Adrenal gland (tissue), 12 donors: ENCODE data around the gene TNFAIP1. TPM values are rescaled to one million over a fixed set of nuclear protein-coding genes. Genes with fewer than 3 reads are reported as not detected.

ENCODE experiments used
- DNase-seq, 7 donors: peaks; one replicate each; pipeline ENCODE4 v3.0.0-alpha.2; 2019 to 2020
- H3K27ac ChIP-seq, 5 donors: fragments of 200-600 bp; sonication (generic) in 4 of 5; 1 replicate in 3 of 5; 2 replicates in 2 of 5; pipeline versions ENCODE4 v1.5.1 to v1.8.0; 2016 to 2020; ENCODE audit warnings: mild to moderate bottlenecking in 1 of 5
- H3K27me3 ChIP-seq: fragments of 200-600 bp; 2 replicates; pipeline ENCODE4 v1.8.0; 2021
- H3K36me3 ChIP-seq, 2 donors: fragments of 200-600 bp; replicated peaks in 1 of 2; 1 replicate in 1 of 2; 2 replicates in 1 of 2; pipeline versions ENCODE4 v1.5.1 to v1.8.0; 2018 to 2022
- H3K4me1 ChIP-seq, 2 donors: fragments of 200-600 bp; replicated peaks in 1 of 2; 1 replicate in 1 of 2; 2 replicates in 1 of 2; pipeline versions ENCODE4 v1.5.1 to v1.8.0; 2018 to 2021
- H3K4me3 ChIP-seq, 4 donors: fragments of 200-600 bp; sonication (generic) in 3 of 4; one replicate each; pipeline ENCODE4 v1.5.1; 2016 to 2018
- H3K9me3 ChIP-seq, 3 donors: fragments of 200-600 bp; sonication (generic) in 1 of 3; replicated peaks in 1 of 3; 1 replicate in 2 of 3; 2 replicates in 1 of 3; pipeline versions ENCODE4 v1.5.1 to v1.8.0; 2016 to 2021
- CTCF ChIP-seq, 6 experiments: fragments of 450-650 bp in 4 of 6; fragments of 200-600 bp in 2 of 6; sonication (generic) in 1 of 6; IDR thresholded peaks; 1 replicate in 5 of 6; 2 replicates in 1 of 6; pipeline versions ENCODE4 v1.5.1 to v1.8.0; 2016 to 2021; ENCODE audit warnings: antibody characterized with exemption in 6 of 6, mild to moderate bottlenecking in 2 of 6, moderate library complexity in 1 of 6
- POLR2A ChIP-seq, 2 donors: fragments of 450-650 bp; IDR thresholded peaks; one replicate each; pipeline ENCODE4 v1.6.1; 2017; ENCODE audit warnings: antibody characterized with exemption in 2 of 2, mild to moderate bottlenecking in 2 of 2, moderate library complexity in 1 of 2
- WGBS, 4 donors: extraction: QIAGEN DNeasy Blood & Tissue Kit in 2 of 4; methylation state at CpG; one replicate each; pipeline versions ENCODE4 v1.1.5 to v1.1.7; 2013 to 2017; 5-methylcytosine and 5-hydroxymethylcytosine counted together
- intact Hi-C, 2 donors: fragments of 100-400 bp; cut with DNase I; formaldehyde crosslinking; loops; one replicate each; pipeline versions ENCODE4 v1.14.1 to v1.15.0; 2022 to 2023
- polyA plus RNA-seq, 3 donors: library from polyadenylated mRNA; stranded (reverse); fragments of 200-250 nt in 2 of 3; fragments of 350-450 nt in 1 of 3; fragmentation: Illumina TruSeq in 1 of 3; extraction: RNeasy Lipid Tissue Mini Kit (QIAGEN cat#74804) in 1 of 3; gene quantifications; one replicate each; pipeline ENCODE4 v1.2.3, GENCODE V29; 2013 to 2014
- total RNA-seq, 9 donors: library from RNA; depleted of rRNA in 4 of 9; stranded (reverse); fragments of >200 nt in 4 of 9; fragments of 120-200 nt in 1 of 9; fragmentation: NEBNext Ultra II Directional in 1 of 9; extraction: Animal tissue kit (Norgen Biotek cat#: 25700) in 1 of 9; gene quantifications; one replicate each; pipeline versions ENCODE4 v1.1.0 to v1.2.4, GENCODE V29; 2013 to 2023
- donor health status: healthy with polysubstance abuse.
- donor health status: Bipolar disorder and iron deficiency.
- donor health status: DM: yes; HTN: yes; CAD: no.
- donor health status: DM: no; HTN: no; CAD: no.
- donor health status: DM: no; HTN: no; CAD: no.
- donor health status: DM: yes; HTN: yes; CAD: no.

The TNFAIP1 gene
- total and polyA plus RNA-seq, 12 donors, result 17.2 to 70.6 (median 37.6) TPM

- H3K4me3 ChIP-seq, result peak overlapping the region in 1 of 4 donors; percentile 36
- no peak overlapping the region for H3K27ac ChIP-seq
- H3K4me1 ChIP-seq, result peaks cover 8 to 17% of the 10 kb centered on the region in 2 donors
- intact Hi-C loops, result no loop called here
- TF ChIP-seq POLR2A (IDR thresholded peaks at IDR 0.05) (no peak), CTCF (IDR thresholded peaks at IDR 0.05) (no peak)
- WGBS, 4 donors, result 86 to 88% (median 87%) methylated on average over 20 to 21 of the region's 21 CpGs
- H3K27me3 ChIP-seq, result no peaks in the 10 kb centered on the region
- no peaks in the 10 kb centered on the region for H3K36me3 ChIP-seq
- no peaks in the 10 kb centered on the region for H3K9me3 ChIP-seq
- DNase-seq, result no peak
Measured at GRCh38 chr17:28317099-28317965, 18.2 kb upstream of the TNFAIP1 start.

- DNase-seq, result peak in 1 of 7 donors; percentile 53
- intact Hi-C loops, result no loop called here
- Histone ChIP-seq H3K4me3 (peak overlapping the region in 2 of 4 donors; percentile 36 to 55), H3K36me3 (no peaks in the 10 kb centered on the region), H3K27me3 (no peaks in the 10 kb centered on the region), H3K4me1 (peaks cover 8 to 17% of the 10 kb centered on the region in 2 donors), H3K9me3 (no peaks in the 10 kb centered on the region), H3K27ac (peak overlapping the region in 2 of 5 donors; percentile 21 to 65)
- 15 to 16% (median 16%) methylated on average over 37 to 40 of the region's 40 CpGs for WGBS, 4 donors
- TF ChIP-seq CTCF (IDR thresholded peaks at IDR 0.05), result no peak
- no peak for TF ChIP-seq POLR2A (IDR thresholded peaks at IDR 0.05)
Measured at GRCh38 chr17:28317966-28318758, 17.4 kb upstream of the TNFAIP1 start.

- peak; percentile 20 to 57 for TF ChIP-seq POLR2A (IDR thresholded peaks at IDR 0.05)
- peak in 3 of 6 experiments; percentile 9 to 22 (median 10) for TF ChIP-seq CTCF (IDR thresholded peaks at IDR 0.05)
- no peaks in the 10 kb centered on the region for H3K36me3 ChIP-seq
- peak; percentile 96 to 99 (median 97) for DNase-seq
- 0 to 1% (median 0%) methylated on average over 13 to 72 of the region's 72 CpGs for WGBS, 4 donors
- intact Hi-C loops, result no loop called here
- peak within 1 kb of the TSS in 3 of 4 donors; percentile 21 to 55 (median 36) for H3K4me3 ChIP-seq
- H3K9me3 ChIP-seq, result no peaks in the 10 kb centered on the region
- peaks cover 8 to 17% of the 10 kb centered on the region in 2 donors for H3K4me1 ChIP-seq
- peak within 1 kb of the TSS in 3 of 5 donors; percentile 33 to 65 (median 54) for H3K27ac ChIP-seq
- H3K27me3 ChIP-seq, result no peaks in the 10 kb centered on the region
Measured at GRCh38 chr17:28318759-28319597, 16.6 kb upstream of the TNFAIP1 start, which contains the start of gene TMEM97. TMEM97 (plus strand) TSS chr17:28319200; CDS start chr17:28319240, 40 bp downstream.
